Heart left ventricle (tissue), 16 donors: Measurements from ENCODE around the gene SPSB4. TPM values are rescaled to one million over a fixed set of nuclear protein-coding genes. Genes with fewer than 3 reads are reported as not detected.

Source experiments
- ATAC-seq, 4 donors: fragments of 200-7000 bp; cut with Tn5 transposase; one replicate each; pipeline ENCODE4 v1.9.1; 2020 to 2022; ENCODE audit warnings: moderate library complexity in 4 of 4, mild to moderate bottlenecking in 3 of 4, moderate number of reproducible peaks in 1 of 4
- DNase-seq, 5 donors: peaks; one replicate each; pipeline ENCODE4 v3.0.0-alpha.2; 2020
- H3K27ac ChIP-seq, 12 donors: fragments of 200-600 bp; sonication (generic) in 4 of 12; one replicate each; pipeline versions ENCODE4 v1.5.0 to v1.8.0; 2016 to 2022; ENCODE audit warnings: mild to moderate bottlenecking in 2 of 12
- H3K27me3 ChIP-seq, 9 donors: fragments of 200-600 bp; sonication (generic) in 2 of 9; one replicate each; pipeline versions ENCODE4 v1.5.1 to v1.8.0; 2016 to 2022; ENCODE audit warnings: mild to moderate bottlenecking in 3 of 9
- H3K36me3 ChIP-seq, 9 donors: fragments of 200-600 bp; sonication (generic) in 2 of 9; one replicate each; pipeline versions ENCODE4 v1.5.0 to v1.8.0; 2018 to 2022; ENCODE audit warnings: mild to moderate bottlenecking in 2 of 9
- H3K4me1 ChIP-seq, 12 donors: fragments of 200-600 bp; sonication (generic) in 4 of 12; one replicate each; pipeline versions ENCODE4 v1.5.0 to v1.8.0; 2016 to 2022; ENCODE audit warnings: mild to moderate bottlenecking in 3 of 12
- H3K4me3 ChIP-seq, 12 donors: fragments of 200-600 bp; sonication (generic) in 4 of 12; one replicate each; pipeline versions ENCODE4 v1.5.0 to v1.8.0; 2017 to 2022; ENCODE audit warnings: mild to moderate bottlenecking in 9 of 12, moderate library complexity in 4 of 12
- H3K9me3 ChIP-seq, 12 donors: fragments of 200-600 bp; sonication (generic) in 4 of 12; one replicate each; pipeline versions ENCODE4 v1.5.0 to v1.8.0; 2016 to 2022; ENCODE audit warnings: mild to moderate bottlenecking in 1 of 12
- CTCF ChIP-seq, 12 donors: fragments of 200-600 bp; sonication (generic) in 4 of 12; IDR thresholded peaks; one replicate each; pipeline versions ENCODE4 v1.5.0 to v1.8.0; 2018 to 2022; ENCODE audit warnings: antibody characterized with exemption in 12 of 12, mild to moderate bottlenecking in 5 of 12
- POLR2A ChIP-seq, 2 donors: fragments of 450-650 bp; IDR thresholded peaks; one replicate each; pipeline ENCODE4 v1.6.1; 2017; ENCODE audit warnings: antibody characterized with exemption in 2 of 2, mild to moderate bottlenecking in 2 of 2, moderate library complexity in 2 of 2
- WGBS, 4 donors: extraction: QIAGEN DNeasy Blood & Tissue Kit in 2 of 4; methylation state at CpG; one replicate each; pipeline versions ENCODE4 v1.1.5 to v1.1.7; 2013 to 2018; 5-methylcytosine and 5-hydroxymethylcytosine counted together
- intact Hi-C, 10 donors: fragments of 100-400 bp; cut with DNase I; formaldehyde crosslinking; loops; one replicate each; pipeline versions ENCODE4 v1.11.1 to v1.14.2; 2022
- polyA plus RNA-seq, 2 donors: library from polyadenylated mRNA; stranded (reverse); fragments of 200-250 nt; gene quantifications; one replicate each; pipeline ENCODE4 v1.2.3, GENCODE V29; 2013
- total RNA-seq, 9 donors: library from RNA; depleted of rRNA in 2 of 9; stranded (reverse); fragments of >200 nt in 2 of 9; fragmentation: NEBNext Ultra II Directional in 3 of 9; extraction: Animal tissue kit (Norgen Biotek cat#: 25700) in 3 of 9; gene quantifications; one replicate each; pipeline versions ENCODE4 v1.1.0 to v1.2.4, GENCODE V29; 2016 to 2023
- donor health status: ischemic (EF 13 %, LVEDD 7.1; RV severe dilation, severe dysfunction).
- donor health status: healthy with polysubstance abuse.
- donor health status: DM: no; HTN: yes; CAD: no.
- donor health status: DM: no; HTN: no; CAD: no.
- donor health status: ischemic (EF 25% LVEDD 6.9; RV normal size, moderate dysfunction).
- donor health status: ischemic (EF 25% LVEDD 5.7; RV mildly dilated, moderate dysfunction).
- donor health status: healthy.
- donor health status: DM: yes; HTN: yes; CAD: no.
- donor health status: ischemic (EF 35%, LVEDD 5.7; RV mildly dilated, moderate dysfunction).
- donor health status: nonischemic (EF 11% LVEDD 7.7; RV severe dilation, severe dysfunction).
- donor health status: DM: yes; HTN: yes; CAD: no.
- donor health status: PGD.
- donor health status: ischemic (EF 29% LVEDD 5.4; RV normal size, mild dysfunction).
- donor health status: nonischemic (EF 23%, LVEDD 6.1; RV moderate dilation, normal function).

Gene SPSB4
- total and polyA plus RNA-seq, 11 donors: 3.3 to 11.1 (median 4.8) TPM

GRCh38 chr3:141078200-141078599 is 27.1 kb downstream of the SPSB4 start:
- intact Hi-C loops: no loop called here
- peaks cover 0 to 39% (median 23%) of the 10 kb centered on the region in 12 donors for H3K4me1 ChIP-seq
- no peak overlapping the region for H3K4me3 ChIP-seq
- H3K27ac ChIP-seq: peak overlapping the region in 2 of 12 donors; percentile 76 to 83
- TF ChIP-seq POLR2A (IDR thresholded peaks at IDR 0.05) (no peak), CTCF (IDR thresholded peaks at IDR 0.05) (no peak)
- ATAC-seq: peak in 2 of 4 donors; percentile 5 to 43
- WGBS, 4 donors: 44 to 59% (median 50%) methylated on average over 3 of the region's 3 CpGs
- H3K27me3 ChIP-seq: no peaks in the 10 kb centered on the region
- DNase-seq: no peak
- no peaks in the 10 kb centered on the region for H3K9me3 ChIP-seq
- H3K36me3 ChIP-seq: no peaks in the 10 kb centered on the region

GRCh38 chr3:141080431-141080830 is 29.3 kb downstream of the SPSB4 start:
- 83 to 93% (median 90%) methylated on average over 1 to 3 of the region's 3 CpGs for WGBS, 4 donors
- H3K4me3 ChIP-seq: no peak overlapping the region
- no peaks in the 10 kb centered on the region for H3K27me3 ChIP-seq
- TF ChIP-seq CTCF (IDR thresholded peaks at IDR 0.05): no peak
- no peak for TF ChIP-seq POLR2A (IDR thresholded peaks at IDR 0.05)
- intact Hi-C loops: no loop called here
- H3K27ac ChIP-seq: no peak overlapping the region
- H3K36me3 ChIP-seq: no peaks in the 10 kb centered on the region
- no peaks in the 10 kb centered on the region for H3K9me3 ChIP-seq
- ATAC-seq: no peak
- peaks cover 0 to 58% (median 36%) of the 10 kb centered on the region in 12 donors for H3K4me1 ChIP-seq
- no peak for DNase-seq

GRCh38 chr3:141081141-141081795 is 30.1 kb downstream of the SPSB4 start:
- TF ChIP-seq POLR2A (IDR thresholded peaks at IDR 0.05) (no peak), CTCF (IDR thresholded peaks at IDR 0.05) (no peak)
- H3K4me1 ChIP-seq: peaks cover 0 to 57% (median 32%) of the 10 kb centered on the region in 12 donors
- no peak for DNase-seq
- ATAC-seq: no peak
- H3K9me3 ChIP-seq: no peaks in the 10 kb centered on the region
- WGBS, 4 donors: 77 to 86% (median 85%) methylated on average over 7 to 10 of the region's 10 CpGs
- H3K4me3 ChIP-seq: no peak overlapping the region
- no peaks in the 10 kb centered on the region for H3K36me3 ChIP-seq
- H3K27ac ChIP-seq: no peak overlapping the region
- no peaks in the 10 kb centered on the region for H3K27me3 ChIP-seq
- intact Hi-C loops: no loop called here

GRCh38 chr3:141082064-141082463 is 30.9 kb downstream of the SPSB4 start:
- DNase-seq (no peak), ATAC-seq (no peak)
- Histone ChIP-seq H3K9me3 (no peaks in the 10 kb centered on the region), H3K4me1 (peaks cover 0 to 56% (median 30%) of the 10 kb centered on the region in 12 donors), H3K36me3 (no peaks in the 10 kb centered on the region), H3K27me3 (no peaks in the 10 kb centered on the region), H3K4me3 (no peak overlapping the region), H3K27ac (no peak overlapping the region)
- TF ChIP-seq POLR2A (IDR thresholded peaks at IDR 0.05): no peak
- TF ChIP-seq CTCF (IDR thresholded peaks at IDR 0.05): no peak
- 90 to 100% (median 92%) methylated on average over 4 to 5 of the region's 5 CpGs for WGBS, 4 donors
- intact Hi-C loops: no loop called here
